H1 (cell line): ENCODE data around the gene TRIM29. TPM values are rescaled to one million over a fixed set of nuclear protein-coding genes. Genes with fewer than 3 reads are reported as not detected.

Experiments used
- CTCF ChIA-PET: fragments of 300-600 bp; sonication (Branson Sonifier 250); formaldehyde crosslinking; loops from one replicate; lab custom pipeline; 2021; ENCODE audit not compliant: partially characterized antibody; lab: Charles Lee
- POLR2A ChIA-PET: fragments of 300-600 bp; sonication (Branson Sonifier 250); formaldehyde crosslinking; loops from one replicate; lab custom pipeline; 2021; ENCODE audit warnings: inconsistent platforms; ENCODE audit not compliant: partially characterized antibody; lab: Charles Lee
- DNase-seq, 2 experiments: peaks; one replicate each; pipeline versions ENCODE4 v3.0.0 to v3.0.0-alpha.2; 2010 to 2022; ENCODE audit warnings: low spot score in 2 of 2, low read depth in 1 of 2, mixed read lengths in 1 of 2
- FAIRE-seq: peaks from 2 replicates; lab custom pipeline; 2011; peaks lifted over from hg19 to GRCh38; lab: Jason Lieb, UNC
- H2AFZ ChIP-seq: 2 replicates; pipeline ENCODE4 v1.8.1; 2012; ENCODE audit warnings: low read length, inconsistent platforms
- H2AK5ac ChIP-seq: 2 replicates; pipeline ENCODE4 v1.6.1; 2013; ENCODE audit warnings: low read depth, low read length
- H2BK120ac ChIP-seq: replicated peaks from 2 replicates; pipeline ENCODE3; 2013; ENCODE audit warnings: low read depth, low read length, inconsistent platforms
- H2BK12ac ChIP-seq: 2 replicates; pipeline ENCODE4 v1.6.1; 2013; ENCODE audit warnings: low read depth, low read length
- H2BK15ac ChIP-seq: 2 replicates; pipeline ENCODE4 v1.6.1; 2013; ENCODE audit warnings: low read length
- H2BK20ac ChIP-seq: 2 replicates; pipeline ENCODE4 v1.6.1; 2013; ENCODE audit warnings: low read length
- H2BK5ac ChIP-seq: 2 replicates; pipeline ENCODE4 v1.6.1; 2013; ENCODE audit warnings: low read depth, low read length
- H3K14ac ChIP-seq: 2 replicates; pipeline ENCODE4 v1.6.1; 2013; ENCODE audit warnings: inconsistent platforms; ENCODE audit not compliant: insufficient read length
- H3K18ac ChIP-seq: 2 replicates; pipeline ENCODE4 v1.6.1; 2013; ENCODE audit warnings: low read length; ENCODE audit errors: extremely low read depth
- H3K23ac ChIP-seq: 2 replicates; pipeline ENCODE4 v1.6.1; 2013; ENCODE audit warnings: inconsistent platforms; ENCODE audit not compliant: insufficient read length
- H3K23me2 ChIP-seq: 2 replicates; pipeline ENCODE4 v1.6.1; 2013; ENCODE audit warnings: low read depth, low read length
- H3K27ac ChIP-seq: 2 replicates; pipeline ENCODE4 v1.6.1; 2011; ENCODE audit warnings: low read depth, low read length, inconsistent platforms
- H3K27me3 ChIP-seq, 4 experiments: replicated peaks in 1 of 4; 1 replicate in 1 of 4; 2 replicates in 3 of 4; pipeline versions ENCODE4 v1.6.1 to v1.8.1; 2011 to 2013; ENCODE audit warnings: low read length in 3 of 4, mild to moderate bottlenecking in 3 of 4, inconsistent platforms in 2 of 4, mixed read lengths in 2 of 4, moderate library complexity in 1 of 4; ENCODE audit not compliant: control insufficient read depth in 3 of 4, insufficient read depth in 3 of 4; ENCODE audit errors: extremely low read depth in 1 of 4
- H3K36me3 ChIP-seq, 4 experiments: 2 replicates each; pipeline versions ENCODE4 v1.6.1 to v1.8.1; 2011 to 2013; ENCODE audit warnings: mild to moderate bottlenecking in 4 of 4, low read length in 3 of 4, moderate library complexity in 2 of 4, control low read depth in 1 of 4, inconsistent platforms in 1 of 4; ENCODE audit not compliant: insufficient read depth in 4 of 4, control insufficient read depth in 2 of 4
- H3K4ac ChIP-seq: replicated peaks from 2 replicates; pipeline ENCODE3; 2013; ENCODE audit warnings: low read length, low read depth, mixed read lengths, inconsistent platforms; ENCODE audit not compliant: insufficient read length
- H3K4me1 ChIP-seq, 4 experiments: replicated peaks in 1 of 4; 1 replicate in 1 of 4; 2 replicates in 3 of 4; pipeline versions ENCODE4 v1.6.1 to v1.8.1; 2011 to 2013; ENCODE audit warnings: low read length in 3 of 4, inconsistent platforms in 2 of 4, mixed read lengths in 1 of 4; ENCODE audit not compliant: insufficient read depth in 4 of 4, control insufficient read depth in 3 of 4
- H3K4me2 ChIP-seq, 2 experiments: 2 replicates each; pipeline versions ENCODE4 v1.6.1 to v1.8.1; 2011 to 2013; ENCODE audit warnings: low read depth in 2 of 2, low read length in 2 of 2, control low read depth in 1 of 2, inconsistent platforms in 1 of 2, mild to moderate bottlenecking in 1 of 2; ENCODE audit not compliant: insufficient read depth in 1 of 2
- H3K4me3 ChIP-seq, 4 experiments: fragments of 200-600, 300-600 bp in 1 of 4; sonication (generic), shearing (Covaris generic), sonication (Bioruptor Twin) in 1 of 4; 2 replicates each; pipeline versions ENCODE4 v1.5.1 to v1.8.1; 2011 to 2016; ENCODE audit warnings: low read length in 4 of 4, low read depth in 3 of 4, control low read depth in 2 of 4, inconsistent platforms in 2 of 4, mild to moderate bottlenecking in 2 of 4, mixed read lengths in 1 of 4, moderate library complexity in 1 of 4; ENCODE audit not compliant: insufficient read depth in 2 of 4; ENCODE audit errors: extremely low read depth in 1 of 4
- H3K56ac ChIP-seq: replicated peaks from 2 replicates; pipeline ENCODE3; 2013; ENCODE audit warnings: low read depth, mild to moderate bottlenecking, mixed read lengths, low read length, inconsistent platforms; ENCODE audit not compliant: insufficient read length
- H3K79me1 ChIP-seq: 2 replicates; pipeline ENCODE4 v1.6.1; 2013; ENCODE audit warnings: low read depth, low read length, control low read depth
- H3K79me2 ChIP-seq, 2 experiments: 2 replicates each; pipeline versions ENCODE4 v1.6.1 to v1.8.1; 2012 to 2013; ENCODE audit warnings: low read length in 2 of 2, mild to moderate bottlenecking in 2 of 2, inconsistent platforms in 1 of 2; ENCODE audit not compliant: insufficient read depth in 2 of 2, control insufficient read depth in 1 of 2
- H3K9ac ChIP-seq, 4 experiments: replicated peaks in 1 of 4; 1 replicate in 1 of 4; 2 replicates in 3 of 4; pipeline versions ENCODE4 v1.6.1 to v1.8.1; 2011 to 2013; ENCODE audit warnings: low read depth in 3 of 4, low read length in 3 of 4, control low read depth in 2 of 4, mild to moderate bottlenecking in 2 of 4, moderate library complexity in 2 of 4, inconsistent platforms in 1 of 4; ENCODE audit errors: extremely low read depth in 1 of 4
- H3K9me3 ChIP-seq, 2 experiments: 2 replicates each; pipeline versions ENCODE4 v1.6.1 to v1.8.1; 2012 to 2013; ENCODE audit warnings: mild to moderate bottlenecking in 2 of 2, moderate library complexity in 2 of 2, control low read depth in 1 of 2, inconsistent platforms in 1 of 2, low read depth in 1 of 2, low read length in 1 of 2, mixed read lengths in 1 of 2; ENCODE audit not compliant: insufficient read depth in 2 of 2
- H4K20me1 ChIP-seq, 2 experiments: replicated peaks in 1 of 2; 2 replicates each; pipeline versions ENCODE3 to v1.8.1; 2011 to 2013; ENCODE audit warnings: inconsistent platforms in 2 of 2, low read length in 2 of 2, mild to moderate bottlenecking in 1 of 2; ENCODE audit not compliant: insufficient read depth in 2 of 2, control insufficient read depth in 1 of 2
- H4K5ac ChIP-seq: 2 replicates; pipeline ENCODE4 v1.6.1; 2013; ENCODE audit warnings: low read length, low read depth, mixed read lengths, inconsistent platforms; ENCODE audit not compliant: insufficient read length
- H4K8ac ChIP-seq: 2 replicates; pipeline ENCODE4 v1.8.0; 2013; ENCODE audit warnings: mild to moderate bottlenecking, moderate library complexity, low read length, inconsistent platforms; ENCODE audit not compliant: insufficient read depth; ENCODE audit errors: extremely low read depth
- H4K91ac ChIP-seq: replicated peaks from 2 replicates; pipeline ENCODE3; 2013; ENCODE audit warnings: low read length, mixed read lengths, inconsistent platforms; ENCODE audit not compliant: insufficient read length
- BCL11A ChIP-seq, 2 experiments: IDR thresholded peaks; one replicate each; pipeline ENCODE4 v1.6.1; 2011; ENCODE audit warnings: low read depth in 2 of 2, low read length in 2 of 2, mild to moderate bottlenecking in 2 of 2
- EGR1 ChIP-seq: IDR thresholded peaks from 2 replicates; pipeline ENCODE4 v1.6.1; 2011; ENCODE audit warnings: low read depth, low read length, borderline replicate concordance
- FOSL1 ChIP-seq: IDR thresholded peaks from 2 replicates; pipeline ENCODE4 v1.6.1; 2011; ENCODE audit warnings: mild to moderate bottlenecking, low read depth, low read length, moderate library complexity; ENCODE audit not compliant: insufficient read depth
- HDAC2 ChIP-seq, 2 experiments: fragments of 300-600 bp in 1 of 2; sonication (generic) in 1 of 2; IDR thresholded peaks; 2 replicates each; pipeline ENCODE4 v1.6.1; 2011 to 2012; ENCODE audit warnings: low read depth in 2 of 2, low read length in 2 of 2, mild to moderate bottlenecking in 2 of 2, moderate library complexity in 2 of 2, borderline replicate concordance in 1 of 2, inconsistent platforms in 1 of 2
- RFX5 ChIP-seq: IDR thresholded peaks from 2 replicates; pipeline ENCODE4 v1.6.1; 2011; ENCODE audit warnings: low read depth, low read length, improper control_type of control experiment, borderline replicate concordance
- RNF2 ChIP-seq: fragments of 200-900, 300-1000 bp; sonication (generic); IDR thresholded peaks from 2 replicates; pipeline ENCODE4 v1.7.1; 2016; ENCODE audit warnings: borderline replicate concordance, low read depth, mild to moderate bottlenecking, antibody characterized with exemption, low read length; ENCODE audit not compliant: poor library complexity, severe bottlenecking; ENCODE audit errors: missing control alignments
- ZNF274 ChIP-seq: IDR thresholded peaks from 2 replicates; pipeline ENCODE4 v1.7.0; 2012; ENCODE audit warnings: low read length, borderline replicate concordance; ENCODE audit errors: extremely low read depth
- WGBS, 2 experiments: shearing (Covaris generic) in 1 of 2; methylation state at CpG; one replicate each; pipeline versions ENCODE4 v1.1.6 to v1.1.7; 2013 to 2015; ENCODE audit warnings: low lambda C conversion rate in 2 of 2, mixed read lengths in 2 of 2, inconsistent platforms in 1 of 2, low coverage in 1 of 2, missing lambda C conversion rate in 1 of 2; ENCODE audit not compliant: insufficient replicate concordance in 2 of 2, insufficient coverage in 1 of 2, insufficient read length in 1 of 2; ENCODE audit errors: extremely low coverage in 1 of 2, missing lambda C conversion rate in 1 of 2; 5-methylcytosine and 5-hydroxymethylcytosine counted together
- polyA plus RNA-seq, 7 experiments: library from polyadenylated mRNA; depleted of rRNA in 3 of 7; stranded (reverse) in 5 of 7; unstranded in 2 of 7; fragments of >200 nt in 5 of 7; fragments of 200-250 nt in 2 of 7; gene quantifications; 1 replicate in 5 of 7; 2 replicates in 1 of 7; 4 replicates in 1 of 7; pipeline versions ENCODE4 v1.2.1 to v1.2.3, GENCODE V29; 2011 to 2013; ENCODE audit warnings: missing spikeins in 2 of 7, mixed read lengths in 2 of 7
- total RNA-seq: library from RNA; stranded (reverse); fragmentation: NEBNext Ultra II Directional; extraction: Animal tissue kit (Norgen Biotek cat#: 25700); gene quantifications from 2 replicates; pipeline ENCODE4 v1.2.1, GENCODE V29; 2021
- TF ChIP-seq, protein P1 (sequence below): IDR thresholded peaks from 2 replicates; pipeline ENCODE4 v1.6.1; 2012; ENCODE audit warnings: inconsistent platforms

Gene TRIM29
- total and polyA plus RNA-seq, 2 of the 8 experiments (the other 6 are each of a cell fraction or from before 2014, with no cell fraction given), result 0.17 to 0.43 TPM

DNA sequence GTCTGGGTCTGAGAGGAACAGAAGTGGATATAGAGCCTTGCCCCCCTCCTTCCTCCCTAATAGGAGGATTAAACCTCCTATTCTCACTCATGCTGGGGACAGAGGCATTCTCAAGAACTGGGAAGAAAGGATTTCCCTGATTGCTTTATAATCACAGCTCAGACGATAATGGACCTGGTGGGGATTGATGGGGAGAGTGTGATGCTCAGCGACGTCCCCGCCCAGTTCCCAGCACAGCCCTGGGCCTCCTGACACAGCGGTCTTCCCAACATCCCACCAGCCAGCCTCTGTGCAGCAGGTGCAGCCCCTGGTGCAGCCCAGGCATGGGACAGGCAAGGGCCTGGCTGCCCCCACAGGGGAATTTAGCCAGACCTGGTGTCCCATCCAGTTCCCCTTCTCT is 28.4 kb downstream of the TRIM29 start:
- no peak for DNase-seq

More for the DNA sequence above, 28.4 kb downstream of the TRIM29 start:
- Histone ChIP-seq H3K14ac (no peak overlapping the region), H3K56ac (no peak overlapping the region), H2BK15ac (no peak overlapping the region), H4K5ac (no peak overlapping the region), H3K4me1 (peaks cover 2 to 12% (median 7%) of the 10 kb centered on the region in 4 experiments), H3K23ac (no peak overlapping the region), H3K27me3 (peaks cover 0 to 2% (median 1%) of the 10 kb centered on the region in 4 experiments; a peak in 2 of 7 replicates), H2BK20ac (no peak overlapping the region), H4K8ac (no peak overlapping the region), H2BK5ac (no peak overlapping the region), H3K9me3 (no peaks in the 10 kb centered on the region), H2BK12ac (no peak overlapping the region), H3K79me2 (no peaks in the 10 kb centered on the region), H4K20me1 (no peaks in the 10 kb centered on the region), H3K36me3 (no peaks in the 10 kb centered on the region), H3K9ac (no peak overlapping the region), H3K4me2 (no peak overlapping the region), H3K23me2 (no peaks in the 10 kb centered on the region; the same call in 1 of the 2 replicates), H3K4ac (no peak overlapping the region), H3K18ac (no peak overlapping the region), H2AFZ (no peak overlapping the region), H2BK120ac (no peak overlapping the region), H3K4me3 (no peak overlapping the region), H4K91ac (no peak overlapping the region), H3K79me1 (no peaks in the 10 kb centered on the region), H3K27ac (no peak overlapping the region), H2AK5ac (no peak overlapping the region)
- 93% methylated on average over 5 of the region's 5 CpGs; no CpG with 5 or more reads in 1 of the 2 experiments for WGBS, 2 experiments
- ChIA-PET CTCF (interaction anchor here (0.7 to 8.0 kb wide), 39 partner anchors 8 to 618 kb away, joined by 3 to 146 read pairs (median 8); partner anchors contain the start of genes NECTIN1, POU2F3 and TRIM29), POLR2A (interaction anchor here (1.2 kb wide), 1 partner anchor 96 kb away, joined by 3 read pairs; no protein-coding TSS in a partner anchor)
- FAIRE-seq, result no peak
- TF ChIP-seq RNF2 (no peak), ZNF274 (no peak), RFX5 (no peak), EGR1 (no peak), HDAC2 (IDR thresholded peaks at IDR 0.05; ENCODE audit: borderline replicate concordance in 1 of 2, low read depth in 2 of 2, low read length in 2 of 2) (no peak), FOSL1 (no peak), BCL11A (IDR thresholded peaks at IDR 0.05; ENCODE audit: low read depth in 2 of 2, low read length in 2 of 2) (no peak)
- TF ChIP-seq, protein P1, sequence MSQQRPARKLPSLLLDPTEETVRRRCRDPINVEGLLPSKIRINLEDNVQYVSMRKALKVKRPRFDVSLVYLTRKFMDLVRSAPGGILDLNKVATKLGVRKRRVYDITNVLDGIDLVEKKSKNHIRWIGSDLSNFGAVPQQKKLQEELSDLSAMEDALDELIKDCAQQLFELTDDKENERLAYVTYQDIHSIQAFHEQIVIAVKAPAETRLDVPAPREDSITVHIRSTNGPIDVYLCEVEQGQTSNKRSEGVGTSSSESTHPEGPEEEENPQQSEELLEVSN, result no peak
